ENCODE results near the gene PLTP.
"Not testable (repeated sequence)": the region's sequence is repeated elsewhere in the genome, so short reads cannot be mapped to it uniquely, and the experiment has no call there.

Gene PLTP

GRCh38 chr20:45874576-45874975 is 37.4 kb downstream of the PLTP start:
- Histone ChIP-seq H3K9me3 (ENCODE audit: control insufficient read depth, low read length) (no peaks in the 10 kb centered on the region), H3K4me3 (ENCODE audit: low read depth, low read length) (no peak overlapping the region), H3K27ac (no peak overlapping the region)

GRCh38 chr20:45874104-45874481 is 37.9 kb downstream of the PLTP start:
- H3K27me3 ChIP-seq (ENCODE audit: control insufficient read depth, insufficient read depth, low read length); H3K27ac ChIP-seq: not testable (repeated sequence)

More at GRCh38 chr20:45874576-45874975, 37.4 kb downstream of the PLTP start:
- H3K9ac ChIP-seq = no peak overlapping the region
- H3K79me2 ChIP-seq = no peaks in the 10 kb centered on the region
- H3K4me2 ChIP-seq (ENCODE audit: low read length) = no peak overlapping the region
- no peaks in the 10 kb centered on the region for H3K4me1 ChIP-seq
- no peak for TF ChIP-seq CTCF (IDR thresholded peaks at IDR 0.05)
- H3K36me3 ChIP-seq (ENCODE audit: control insufficient read depth, insufficient read depth, low read length) = no peaks in the 10 kb centered on the region
- no peaks in the 10 kb centered on the region for H3K27me3 ChIP-seq (ENCODE audit: control insufficient read depth, insufficient read depth, low read length)
- H2AFZ ChIP-seq = no peak overlapping the region

GRCh38 chr20:45873409-45874103 is 38.4 kb downstream of the PLTP start:
- Histone ChIP-seq H3K27me3 (ENCODE audit: control insufficient read depth, insufficient read depth, low read length) (no peaks in the 10 kb centered on the region), H2AFZ (no peak overlapping the region)
- TF ChIP-seq CTCF (IDR thresholded peaks at IDR 0.05) = no peak

More at GRCh38 chr20:45874104-45874481, 37.9 kb downstream of the PLTP start:
- H3K4me1 ChIP-seq; H3K79me2 ChIP-seq; H3K4me2 ChIP-seq (ENCODE audit: low read length); H3K36me3 ChIP-seq (ENCODE audit: control insufficient read depth, insufficient read depth, low read length); H3K9ac ChIP-seq; H3K4me3 ChIP-seq (ENCODE audit: low read depth, low read length); H2AFZ ChIP-seq; H3K9me3 ChIP-seq (ENCODE audit: control insufficient read depth, low read length): not testable (repeated sequence)

GRCh38 chr20:45872626-45873025 is 39.3 kb downstream of the PLTP start:
- TF ChIP-seq CTCF (IDR thresholded peaks at IDR 0.05) = no peak

More at GRCh38 chr20:45873409-45874103, 38.4 kb downstream of the PLTP start:
- Histone ChIP-seq H3K27ac (no peak overlapping the region), H3K4me1 (no peaks in the 10 kb centered on the region), H3K9ac (no peak overlapping the region), H3K36me3 (ENCODE audit: control insufficient read depth, insufficient read depth, low read length) (no peaks in the 10 kb centered on the region), H3K9me3 (ENCODE audit: control insufficient read depth, low read length) (no peaks in the 10 kb centered on the region), H3K4me3 (ENCODE audit: low read depth, low read length) (no peak overlapping the region), H3K79me2 (no peaks in the 10 kb centered on the region), H3K4me2 (ENCODE audit: low read length) (no peak overlapping the region)

GRCh38 chr20:45867819-45868176 is 44.2 kb downstream of the PLTP start:
- no peak for TF ChIP-seq CTCF (IDR thresholded peaks at IDR 0.05)
- Histone ChIP-seq H3K4me1 (no peaks in the 10 kb centered on the region), H3K36me3 (ENCODE audit: control insufficient read depth, insufficient read depth, low read length) (no peaks in the 10 kb centered on the region), H3K4me2 (ENCODE audit: low read length) (no peak overlapping the region), H3K79me2 (no peaks in the 10 kb centered on the region), H3K9ac (no peak overlapping the region), H3K27ac (no peak overlapping the region), H2AFZ (no peak overlapping the region), H3K27me3 (ENCODE audit: control insufficient read depth, insufficient read depth, low read length) (no peaks in the 10 kb centered on the region), H3K9me3 (ENCODE audit: control insufficient read depth, low read length) (no peaks in the 10 kb centered on the region), H3K4me3 (ENCODE audit: low read depth, low read length) (no peak overlapping the region)

More at GRCh38 chr20:45872626-45873025, 39.3 kb downstream of the PLTP start:
- Histone ChIP-seq H3K27ac (no peak overlapping the region), H3K36me3 (ENCODE audit: control insufficient read depth, insufficient read depth, low read length) (no peaks in the 10 kb centered on the region), H3K4me2 (ENCODE audit: low read length) (no peak overlapping the region), H3K4me3 (ENCODE audit: low read depth, low read length) (no peak overlapping the region), H3K27me3 (ENCODE audit: control insufficient read depth, insufficient read depth, low read length) (no peaks in the 10 kb centered on the region), H3K9me3 (ENCODE audit: control insufficient read depth, low read length) (no peaks in the 10 kb centered on the region), H3K4me1 (no peaks in the 10 kb centered on the region), H3K79me2 (no peaks in the 10 kb centered on the region), H3K9ac (no peak overlapping the region), H2AFZ (no peak overlapping the region)
